GM04503 (cell line): ENCODE data around the gene GPT2.

Experiments
- DNase-seq: peaks from one replicate; pipeline ENCODE4 v3.0.0-alpha.2; 2012; ENCODE audit warnings: low read depth

Gene GPT2

DNA sequence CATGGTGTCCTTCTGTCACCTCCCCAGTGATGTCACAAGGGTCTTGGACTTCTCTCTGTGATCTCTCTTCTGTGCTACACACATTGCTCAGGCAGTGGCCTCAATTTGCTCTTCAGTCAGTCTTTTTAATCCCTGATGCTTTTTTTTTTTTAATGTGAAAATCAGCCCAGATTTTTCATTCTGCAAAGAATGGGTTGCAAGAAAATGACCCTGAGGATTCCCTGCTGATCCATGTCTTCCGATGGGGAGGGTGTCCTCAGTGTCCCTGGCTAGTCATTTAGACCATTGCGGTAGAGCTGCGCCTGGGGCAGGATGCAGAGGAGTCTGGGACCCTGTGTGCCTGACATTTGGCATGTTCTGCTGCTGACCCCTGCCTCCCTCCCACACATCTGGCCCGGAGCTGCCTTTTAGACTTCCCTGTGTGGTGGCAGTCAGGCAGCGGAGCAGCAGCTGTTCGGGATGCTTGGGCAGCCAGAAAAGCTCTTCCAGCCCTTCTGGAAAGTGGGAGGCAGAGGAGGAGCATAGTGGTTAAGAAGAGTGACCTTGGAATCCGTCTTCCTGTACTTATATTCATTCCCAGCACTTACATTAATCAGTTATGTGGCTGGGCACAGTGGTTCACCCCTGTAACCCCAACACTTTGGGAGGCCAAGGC lies 12.3 kb downstream of the GPT2 start:
- no peak for DNase-seq

DNA sequence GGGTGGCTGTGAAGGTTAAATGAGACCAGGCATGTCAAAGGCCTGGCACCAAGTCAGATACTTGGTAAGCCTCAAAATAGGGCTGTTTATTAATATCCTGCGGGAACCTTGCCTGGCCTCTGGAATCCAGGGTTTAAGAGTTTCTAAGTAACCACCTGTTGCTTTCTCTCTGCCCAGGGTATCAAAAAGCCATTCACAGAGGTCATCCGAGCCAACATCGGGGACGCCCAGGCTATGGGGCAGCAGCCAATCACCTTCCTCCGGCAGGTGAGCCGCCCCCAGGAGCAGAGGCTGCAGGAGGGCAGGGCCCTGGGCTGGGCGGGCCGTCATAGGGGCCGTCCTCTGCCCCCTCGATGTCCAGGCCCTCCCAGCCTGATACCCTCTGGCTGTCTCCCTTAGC lies 13.3 kb downstream of the GPT2 start:
- DNase-seq, result no peak

DNA sequence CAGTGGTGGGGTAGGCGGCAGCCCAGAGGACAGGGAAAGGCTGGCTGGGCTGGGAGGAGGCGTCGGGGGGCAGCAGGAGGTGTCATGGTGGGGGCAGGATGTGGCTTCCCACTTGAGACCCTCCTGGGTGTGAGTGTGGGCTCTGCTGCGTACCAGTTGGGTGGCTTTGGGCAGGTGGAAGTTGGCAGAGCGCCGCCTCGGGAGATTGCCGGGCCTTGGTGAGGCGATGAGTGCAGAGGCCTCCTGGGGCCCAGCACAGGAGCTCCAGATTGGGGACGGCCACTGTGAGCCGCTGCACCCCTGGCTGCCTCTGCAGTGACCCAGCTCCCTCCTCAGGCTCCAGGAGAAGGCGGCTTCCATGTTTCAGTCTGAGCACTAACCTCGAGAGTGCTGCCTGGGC lies 13.8 kb downstream of the GPT2 start:
- DNase-seq, result no peak

DNA sequence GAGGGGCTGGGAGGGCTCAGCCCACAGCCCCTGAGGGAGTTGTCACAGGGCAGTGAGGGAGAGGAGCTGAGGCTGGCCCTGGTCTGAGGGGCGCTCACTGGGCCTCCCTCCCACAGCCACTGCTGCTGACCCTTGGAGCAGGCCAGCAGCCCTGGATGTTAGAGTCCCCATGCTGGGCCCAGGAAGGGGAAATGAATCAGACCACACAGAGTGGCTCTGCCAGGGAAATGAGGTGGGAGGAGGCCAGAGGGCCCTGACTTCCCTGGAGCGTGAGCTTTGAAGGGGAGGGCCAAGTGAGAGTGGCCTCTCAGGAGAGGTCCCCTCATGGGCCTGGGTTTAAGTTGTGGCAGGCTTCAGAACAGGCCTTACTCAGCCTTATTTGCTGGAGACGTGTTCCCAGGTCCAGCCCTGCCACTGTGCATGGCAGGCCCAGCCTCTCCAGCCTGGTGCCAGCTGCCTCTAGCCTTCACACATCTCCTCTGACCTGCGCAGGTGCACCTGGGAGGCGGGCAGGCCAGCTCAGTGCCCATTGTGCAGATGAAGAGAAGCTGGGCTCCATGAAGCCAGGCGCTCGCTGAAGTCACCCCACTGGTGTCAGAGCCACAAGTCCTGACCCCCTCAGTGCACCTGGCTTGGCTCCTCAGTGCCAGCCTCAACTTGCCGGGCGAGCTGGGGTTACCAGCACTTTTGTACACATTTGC lies 15.4 kb downstream of the GPT2 start:
- no peak for DNase-seq

DNA sequence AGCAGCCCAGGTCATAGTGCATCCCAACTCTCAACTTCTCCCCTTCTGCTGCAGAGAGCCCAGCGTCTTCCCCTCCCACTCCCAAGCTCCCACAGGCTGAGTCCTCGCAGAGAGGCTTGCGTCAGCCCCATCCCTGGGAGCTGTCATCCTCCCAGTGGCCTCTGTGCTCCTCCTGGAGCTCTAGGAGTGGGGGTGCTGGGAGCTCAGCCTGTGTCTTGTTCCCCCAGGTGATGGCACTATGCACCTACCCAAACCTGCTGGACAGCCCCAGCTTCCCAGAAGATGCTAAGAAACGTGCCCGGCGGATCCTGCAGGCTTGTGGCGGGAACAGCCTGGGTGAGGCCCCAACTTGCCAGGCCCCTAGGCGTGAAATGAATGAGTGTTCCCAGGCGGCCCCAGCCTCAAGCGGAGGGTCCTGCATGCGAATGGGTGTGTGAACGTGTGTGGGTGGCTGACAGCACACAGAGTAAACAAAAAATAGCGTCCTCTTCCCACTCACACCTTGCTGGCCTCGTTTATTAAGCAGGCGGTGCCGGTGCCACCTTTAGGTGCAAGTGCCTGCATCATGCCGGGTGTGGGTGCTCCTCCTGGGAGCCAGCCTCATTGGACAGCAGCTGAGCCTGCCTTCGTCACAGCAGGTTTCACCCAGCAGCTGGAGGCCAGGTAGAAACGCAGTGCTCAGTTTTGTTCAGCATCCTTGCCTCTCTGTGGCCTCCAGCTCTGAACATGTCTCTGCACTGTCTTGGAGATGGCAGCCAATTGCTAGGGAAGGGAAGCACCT lies 16.5 kb downstream of the GPT2 start:
- no peak for DNase-seq

DNA sequence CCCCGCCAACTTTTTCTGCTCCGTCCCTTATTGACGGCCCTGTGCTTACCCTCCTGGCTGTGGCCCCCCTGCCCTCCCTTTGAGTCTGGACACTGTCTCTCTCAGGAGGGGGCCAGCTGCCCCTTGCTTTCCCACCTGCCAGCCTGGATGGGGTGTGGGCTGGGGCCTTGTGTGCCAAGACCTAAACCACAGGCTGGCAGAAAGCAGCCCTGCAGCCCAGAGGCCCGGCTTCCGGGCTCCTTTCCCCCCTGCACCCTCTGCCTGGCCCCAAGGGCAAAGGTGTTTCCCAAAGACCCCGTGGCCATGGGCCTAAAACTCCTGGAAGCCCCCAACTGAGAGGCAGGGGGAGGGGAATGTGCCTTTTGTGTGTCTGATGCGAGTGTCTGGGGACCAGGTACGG lies 17.5 kb downstream of the GPT2 start:
- DNase-seq, result no peak

DNA sequence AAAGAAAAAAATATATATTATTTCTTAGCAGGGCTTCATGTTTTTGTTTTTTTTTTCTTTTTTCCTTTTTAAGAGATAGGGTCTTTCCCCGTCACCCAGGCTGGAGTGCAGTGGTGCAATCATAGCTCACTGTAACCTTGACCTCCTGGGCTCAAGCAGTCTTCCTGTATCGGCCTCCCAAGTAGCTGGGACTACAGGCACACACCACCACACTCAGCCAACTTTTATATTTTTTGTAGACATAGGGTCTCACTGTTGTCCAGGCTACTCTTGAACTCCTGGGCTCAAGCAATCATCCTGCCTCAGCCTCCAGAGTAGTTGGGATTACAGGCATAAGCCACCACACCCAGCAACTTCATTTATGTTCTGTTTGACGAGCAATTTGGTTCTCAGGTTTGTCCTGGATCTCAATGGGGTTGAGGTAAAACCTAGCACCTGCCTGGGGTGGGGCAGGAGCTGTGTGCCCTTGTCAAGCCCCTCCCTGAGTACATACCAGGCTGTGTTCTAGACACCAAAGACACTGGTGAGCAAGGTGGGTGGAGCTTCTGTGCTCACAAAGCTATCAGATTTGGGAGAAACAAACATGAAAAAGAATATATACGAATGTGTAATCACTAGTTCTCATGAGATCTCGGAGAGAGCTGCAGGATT lies 19.2 kb downstream of the GPT2 start:
- no peak for DNase-seq

DNA sequence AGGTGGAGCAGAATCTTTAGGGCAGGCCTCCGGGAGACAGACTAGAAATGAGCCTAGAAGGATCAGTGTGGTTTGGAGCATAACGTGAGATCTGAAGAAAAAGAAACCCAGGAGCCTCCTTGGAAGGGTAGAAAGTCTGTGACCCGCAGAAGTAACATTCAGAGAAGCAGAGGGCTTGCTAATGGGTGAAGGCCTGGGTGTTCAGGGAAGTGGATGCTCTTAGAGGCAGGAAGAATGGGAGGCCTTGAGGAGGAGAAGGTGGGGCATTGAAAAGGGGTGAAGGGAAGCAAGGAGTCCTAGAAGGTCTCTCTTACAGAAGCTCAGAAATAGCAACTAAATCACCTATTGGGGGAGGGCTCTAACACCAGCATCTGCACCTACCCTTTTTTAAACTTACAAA lies 20.3 kb downstream of the GPT2 start:
- DNase-seq, result no peak

DNA sequence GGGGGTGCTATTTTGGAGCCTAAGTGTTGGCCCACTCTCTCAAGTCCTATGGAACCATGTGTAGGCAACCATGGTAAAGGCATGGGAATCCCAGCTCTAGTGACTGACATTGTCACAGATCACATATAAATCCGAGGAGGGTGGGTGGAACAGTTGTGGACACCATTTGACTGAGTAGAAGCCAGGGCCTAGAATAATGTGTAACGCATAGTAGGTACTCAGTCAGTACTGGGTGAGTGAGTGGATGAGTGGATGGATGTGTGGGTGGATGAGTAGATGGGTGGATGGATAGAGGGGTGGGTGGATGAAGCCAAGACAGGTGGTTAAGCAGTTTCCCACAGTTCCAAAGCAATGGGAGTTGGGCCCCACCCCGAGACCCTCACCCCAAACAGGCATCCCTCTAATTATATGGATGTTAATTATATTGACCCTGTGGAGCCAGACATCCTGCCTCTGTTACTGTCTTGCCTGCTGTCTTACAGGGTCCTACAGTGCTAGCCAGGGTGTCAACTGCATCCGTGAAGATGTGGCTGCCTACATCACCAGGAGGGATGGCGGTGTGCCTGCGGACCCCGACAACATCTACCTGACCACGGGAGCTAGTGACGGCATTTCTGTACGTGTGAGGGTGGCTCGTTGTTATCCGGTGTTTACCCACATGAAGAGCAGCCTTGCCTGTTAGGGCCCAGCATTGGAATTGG lies 22.3 kb downstream of the GPT2 start:
- DNase-seq, result no peak

DNA sequence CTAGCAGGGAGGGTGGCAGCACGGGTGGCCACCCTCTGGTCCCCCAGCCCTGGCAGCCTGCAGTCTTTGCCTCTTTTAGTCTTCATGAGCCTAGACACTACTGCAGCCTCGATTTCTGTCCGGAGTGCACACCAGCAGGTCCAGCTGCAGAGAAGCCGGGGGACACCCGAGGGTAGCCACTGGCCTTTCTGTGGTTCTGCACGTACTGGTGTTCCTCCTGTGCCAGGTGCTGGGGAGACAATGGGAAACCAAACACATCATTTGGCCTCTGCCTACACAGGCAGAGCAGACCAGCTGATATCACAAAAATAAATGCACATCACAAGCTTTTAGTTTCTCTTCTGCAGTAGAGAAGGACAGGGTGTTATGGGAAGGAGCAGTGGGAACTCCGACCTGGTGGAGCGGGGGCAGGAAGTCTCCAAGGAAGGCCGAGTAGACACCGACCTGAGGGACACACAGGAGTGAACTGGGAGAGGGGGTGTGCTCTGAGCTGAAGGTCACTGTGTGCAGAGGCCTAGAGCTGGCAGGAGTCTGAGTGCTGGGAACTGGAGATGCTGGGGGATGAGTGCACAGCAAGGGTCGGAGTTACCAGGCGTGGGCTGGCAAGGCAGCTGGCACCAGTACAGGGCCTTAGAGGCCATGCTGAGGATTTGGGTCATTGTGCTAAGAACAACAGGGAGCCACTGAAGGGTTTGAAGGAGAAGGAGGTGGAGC lies 23.1 kb downstream of the GPT2 start:
- no peak for DNase-seq

DNA sequence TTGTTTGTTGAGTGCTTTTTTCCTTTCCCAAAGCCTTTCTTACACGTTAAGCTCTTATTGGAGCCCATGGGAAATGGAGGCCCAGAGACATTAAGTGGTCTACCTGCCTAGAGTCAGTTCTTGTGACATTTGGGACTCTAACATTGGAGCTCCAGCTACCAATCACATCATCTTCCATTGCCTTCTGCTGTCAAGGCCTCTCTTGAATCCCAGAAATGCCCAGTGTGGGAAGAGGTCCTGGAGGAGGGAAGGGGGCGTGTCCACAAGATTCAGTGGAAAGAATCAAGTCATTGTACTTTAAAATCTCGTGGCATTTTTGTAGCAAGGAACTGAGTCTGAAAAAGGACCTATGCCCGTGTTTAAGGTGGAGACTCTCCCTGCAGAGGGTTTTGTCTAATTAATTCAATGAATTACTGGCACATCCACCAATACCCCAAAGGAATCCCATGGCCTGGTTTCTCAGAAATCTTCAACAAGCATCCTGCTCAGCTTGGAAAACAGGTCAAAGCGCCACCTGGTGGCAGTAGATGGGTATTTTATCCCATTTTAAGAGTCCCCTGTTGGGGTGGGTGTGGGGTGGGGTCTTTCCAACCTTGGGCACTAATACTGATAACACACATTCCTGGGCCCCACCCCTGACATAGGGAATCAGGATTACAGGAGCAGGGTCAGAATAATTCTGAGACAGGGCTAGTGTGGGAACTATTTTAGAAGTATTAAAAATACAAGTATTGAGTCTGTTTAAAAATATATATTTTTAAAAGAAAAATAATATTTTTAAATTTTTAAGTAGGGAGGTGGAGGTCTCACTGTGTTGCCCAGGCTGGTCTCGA lies 24.6 kb downstream of the GPT2 start:
- no peak for DNase-seq

DNA sequence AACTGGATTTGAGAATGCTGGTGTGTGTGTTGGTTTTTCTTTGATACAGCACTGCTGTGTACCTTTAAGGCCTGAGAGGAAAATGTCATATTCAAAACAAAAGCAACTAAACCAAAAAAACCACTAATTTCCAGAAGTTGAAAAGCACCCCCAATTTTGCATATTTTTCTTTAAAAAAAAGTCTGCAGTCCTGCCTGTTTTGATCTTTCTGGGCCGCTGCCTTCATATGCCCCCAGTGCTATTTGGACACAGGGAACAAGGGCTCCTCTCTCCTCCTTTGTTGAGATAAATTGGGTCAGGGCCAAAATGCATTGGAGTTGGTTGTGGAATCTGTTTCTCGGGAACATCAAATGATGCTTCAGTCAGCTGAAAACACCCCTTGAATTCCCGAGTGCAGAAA lies 26.9 kb downstream of the GPT2 start:
- no peak for DNase-seq

DNA sequence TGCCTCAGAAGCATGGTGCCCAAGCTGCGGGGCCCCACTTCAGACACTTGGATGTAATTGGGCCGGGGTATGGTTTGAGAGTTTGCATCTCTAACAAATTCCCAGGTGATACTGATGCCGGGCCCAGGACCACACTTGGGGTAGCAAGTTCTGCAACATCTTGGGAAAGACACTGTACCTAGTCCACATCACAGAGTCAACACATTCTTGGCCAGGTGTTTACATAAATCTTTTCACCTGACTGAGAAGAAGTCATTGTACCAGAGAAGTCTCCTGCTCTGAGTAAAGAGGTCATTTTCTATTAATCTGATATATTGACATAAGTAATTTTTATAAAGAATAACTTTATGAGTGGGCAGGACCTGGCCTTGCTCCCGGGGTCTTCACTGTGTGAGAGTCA lies 27.5 kb downstream of the GPT2 start:
- DNase-seq, result no peak

DNA sequence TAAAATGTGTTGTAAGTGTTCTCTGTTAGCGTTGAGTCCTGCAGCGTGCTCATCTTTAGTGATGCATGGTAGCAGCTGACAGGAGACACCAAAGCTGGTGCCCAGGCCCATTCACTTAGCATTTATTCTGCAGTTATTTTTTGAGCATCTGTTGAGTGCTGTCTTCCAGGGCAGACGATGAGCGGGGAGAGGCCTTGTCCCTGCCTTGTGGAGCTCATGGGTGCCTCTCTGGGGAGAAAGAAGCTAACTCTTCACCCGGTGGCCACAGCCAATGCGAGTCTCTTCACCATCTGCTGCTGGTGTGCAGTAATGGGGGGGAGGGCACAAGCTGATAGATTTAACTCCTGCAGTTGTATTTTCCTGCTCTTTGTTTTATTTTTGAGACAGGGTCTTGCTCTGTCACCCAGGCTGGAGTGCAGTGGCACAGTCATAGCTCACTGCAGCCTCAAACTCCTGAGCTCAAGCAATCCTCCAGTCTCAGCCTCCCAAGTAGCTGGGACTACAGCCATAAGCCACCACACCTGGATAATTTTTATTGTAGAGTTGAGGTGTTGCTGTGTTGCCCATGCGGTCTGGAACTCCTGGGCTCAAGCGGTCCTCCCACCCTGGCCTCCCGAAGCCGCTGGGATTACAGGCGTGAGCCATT lies 30.5 kb downstream of the GPT2 start:
- DNase-seq, result no peak

DNA sequence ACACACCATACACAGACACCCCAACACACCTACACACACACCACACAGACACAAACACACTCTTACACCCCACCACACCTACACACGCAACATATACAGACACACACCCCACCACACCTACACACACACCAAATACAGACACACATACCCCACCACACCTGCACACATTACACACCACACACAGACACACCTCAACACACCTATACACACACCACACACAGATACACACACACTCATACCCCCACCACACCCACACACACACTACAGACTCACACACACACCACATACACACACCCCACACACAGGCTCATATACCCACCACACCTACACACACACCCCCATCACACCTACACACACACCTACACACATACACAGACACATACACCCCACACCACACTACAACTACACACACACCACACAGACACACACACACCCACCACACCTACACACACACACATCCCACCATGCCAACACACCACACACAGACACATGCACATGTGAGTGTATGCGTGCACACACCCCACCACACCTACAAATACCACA lies 31.4 kb downstream of the GPT2 start:
- no peak for DNase-seq

DNA sequence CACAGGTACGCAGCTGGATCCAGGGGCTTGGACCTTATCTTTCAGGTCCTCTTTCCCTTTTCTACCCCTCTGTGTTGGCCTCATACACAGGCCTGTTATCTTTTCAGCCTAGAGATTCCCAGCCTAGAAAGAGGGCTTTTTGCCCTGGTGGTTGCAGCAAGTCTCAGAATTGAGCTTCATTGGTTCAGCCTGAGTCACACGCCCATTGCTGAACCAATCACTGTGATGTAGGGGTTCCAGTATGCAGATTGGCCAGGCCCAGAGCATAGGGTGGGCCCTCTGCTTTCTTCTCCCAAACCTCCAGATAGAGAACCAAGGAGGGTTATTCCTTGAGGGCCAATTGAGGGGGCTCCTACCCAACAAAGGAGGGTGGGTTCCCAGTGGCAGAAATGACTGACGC lies 32.8 kb downstream of the GPT2 start:
- DNase-seq, result no peak

DNA sequence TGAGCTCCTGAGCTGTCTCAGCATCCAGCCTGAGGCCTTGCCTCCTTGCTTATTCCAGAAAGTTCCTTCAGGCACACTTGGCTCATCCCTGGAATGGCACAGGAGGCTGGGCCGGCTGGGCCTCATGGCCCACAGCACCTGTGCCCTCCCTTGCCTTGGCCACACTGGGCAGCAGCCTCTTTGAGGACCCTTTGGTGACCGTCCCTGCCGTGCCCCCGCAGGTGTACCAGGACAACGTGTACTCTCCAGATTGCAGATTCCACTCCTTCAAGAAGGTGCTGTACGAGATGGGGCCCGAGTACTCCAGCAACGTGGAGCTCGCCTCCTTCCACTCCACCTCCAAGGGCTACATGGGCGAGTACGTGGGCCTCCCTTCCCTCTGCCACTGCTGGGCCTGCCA lies 34.2 kb downstream of the GPT2 start:
- no peak for DNase-seq

DNA sequence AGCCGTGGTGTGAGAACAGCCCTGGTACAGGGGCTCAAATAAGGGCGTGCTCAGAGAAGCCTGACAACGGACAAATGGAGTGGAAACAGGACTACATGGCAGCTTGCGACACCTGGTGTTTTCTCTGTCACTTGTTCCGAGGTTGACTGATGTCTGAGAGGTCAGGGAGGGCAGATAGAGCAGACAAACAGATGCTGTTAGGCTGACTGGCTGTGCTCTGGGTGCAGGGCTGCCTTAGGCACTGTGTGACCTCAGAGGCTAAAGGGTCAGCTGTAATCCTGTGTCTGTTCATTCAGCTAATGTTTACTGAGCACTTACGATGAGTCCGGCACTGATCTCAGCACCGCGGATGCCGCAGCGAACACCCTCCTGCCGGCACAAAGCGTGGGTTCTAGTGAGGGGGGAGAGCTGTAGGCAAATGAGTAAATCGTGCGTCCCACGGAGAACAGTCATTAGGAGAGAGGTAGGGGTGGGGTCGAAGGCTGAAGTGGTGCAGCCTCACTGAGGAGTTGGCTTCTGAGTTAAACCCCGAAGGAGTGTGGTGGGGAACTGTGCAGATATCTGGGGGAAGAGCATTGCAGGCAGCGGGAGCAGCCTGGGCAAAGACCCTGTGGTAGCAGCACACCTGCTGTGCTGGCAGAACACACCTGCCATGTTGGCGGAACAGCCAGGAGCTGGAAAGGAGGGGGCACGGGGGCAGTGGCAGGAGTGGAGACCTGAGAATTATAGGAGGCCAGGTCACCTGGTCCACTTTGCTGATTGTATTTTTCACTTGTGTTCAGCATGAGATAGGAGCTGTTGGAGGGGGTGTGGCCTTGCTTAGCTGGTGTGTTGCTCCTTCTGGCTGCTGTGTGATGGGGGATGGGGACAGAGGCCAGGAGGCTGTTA lies 35.0 kb downstream of the GPT2 start:
- no peak for DNase-seq
